HG03095 (cell line): ENCODE data around the gene CHI3L1.

Source experiments
- ATAC-seq: cut with Tn5 transposase; IDR thresholded peaks from one replicate; pipeline ENCODE4 v1.9.1; 2021; ENCODE audit warnings: moderate library complexity; ENCODE audit not compliant: unreplicated experiment

CHI3L1 gene

GRCh38 chr1:203137324-203137723 lies 49.2 kb downstream of the CHI3L1 start:
- ATAC-seq = no peak

- no peak for ATAC-seq
Measured at GRCh38 chr1:203136409-203137042, 50.0 kb downstream of the CHI3L1 start.

DNA sequence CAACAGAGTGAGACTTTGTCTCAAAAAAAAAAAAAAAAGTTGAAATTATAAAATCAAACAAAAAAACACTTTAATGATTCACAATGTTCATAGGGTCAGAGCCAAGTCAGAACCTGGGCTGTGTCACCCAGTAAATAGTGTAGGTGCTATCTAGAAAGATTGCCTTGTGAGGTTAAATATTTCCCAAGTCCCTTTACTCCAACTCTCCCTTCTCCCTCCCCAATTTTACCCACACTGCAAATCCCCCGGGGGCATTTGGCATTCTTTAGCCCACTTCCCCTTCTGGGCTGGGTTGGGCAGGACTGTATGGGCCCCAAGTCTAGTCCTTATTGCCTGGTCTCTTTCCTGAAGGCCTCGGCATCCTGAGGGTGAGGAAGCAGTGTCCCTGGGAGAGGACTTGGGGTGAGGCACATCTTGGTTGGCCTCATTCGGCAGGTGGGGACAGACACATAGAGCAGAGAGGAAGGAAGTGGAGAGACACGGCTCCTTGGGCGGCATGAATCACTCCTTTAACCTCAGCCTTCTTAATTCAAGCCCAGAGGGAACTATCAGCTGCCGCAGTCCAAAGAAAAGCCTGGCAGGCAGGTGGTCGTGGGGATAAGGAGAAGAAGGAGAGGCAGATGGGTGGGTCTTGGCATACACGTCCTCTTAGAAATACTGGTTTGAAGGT lies 50.7 kb downstream of the CHI3L1 start:
- no peak for ATAC-seq

DNA sequence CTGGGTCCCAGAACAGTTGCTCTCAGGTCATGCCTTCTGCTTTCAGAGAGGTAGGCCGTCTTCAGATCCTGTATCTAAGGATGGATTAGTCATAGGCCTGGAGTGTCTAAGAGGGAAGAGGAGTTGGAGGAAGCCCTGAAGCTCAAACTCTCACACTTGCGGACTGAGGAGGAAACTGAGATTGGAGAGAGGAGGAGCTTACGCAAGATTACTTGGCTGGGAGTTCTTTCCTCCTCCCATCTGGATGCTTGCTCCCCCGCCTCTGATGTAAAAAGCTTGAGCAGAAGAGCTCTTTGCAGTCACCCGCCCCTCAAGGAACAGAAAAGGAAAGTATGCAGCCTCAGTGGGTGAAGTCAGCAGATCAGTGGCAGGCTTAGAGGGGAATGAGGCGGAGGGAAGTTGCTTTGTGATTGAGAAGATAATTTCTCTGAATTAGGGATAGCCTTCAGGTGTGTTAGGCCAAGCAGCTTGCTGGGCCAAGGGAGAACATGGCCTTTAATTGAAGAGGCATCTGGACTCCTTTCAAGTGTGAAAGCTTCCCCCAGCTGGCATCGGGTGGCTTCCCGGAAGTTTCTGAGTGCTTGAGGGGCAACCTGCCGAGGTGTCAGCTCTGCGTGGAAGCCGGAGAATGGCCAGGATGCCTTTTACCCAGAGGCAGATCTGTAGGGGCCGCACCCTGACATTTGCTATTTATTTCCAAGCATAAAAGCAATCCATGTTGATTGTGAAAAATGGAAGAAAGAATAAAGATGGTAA lies 52.4 kb downstream of the CHI3L1 start:
- no peak for ATAC-seq

GRCh38 chr1:203131548-203132200 lies 54.8 kb downstream of the CHI3L1 start:
- ATAC-seq = no peak

DNA sequence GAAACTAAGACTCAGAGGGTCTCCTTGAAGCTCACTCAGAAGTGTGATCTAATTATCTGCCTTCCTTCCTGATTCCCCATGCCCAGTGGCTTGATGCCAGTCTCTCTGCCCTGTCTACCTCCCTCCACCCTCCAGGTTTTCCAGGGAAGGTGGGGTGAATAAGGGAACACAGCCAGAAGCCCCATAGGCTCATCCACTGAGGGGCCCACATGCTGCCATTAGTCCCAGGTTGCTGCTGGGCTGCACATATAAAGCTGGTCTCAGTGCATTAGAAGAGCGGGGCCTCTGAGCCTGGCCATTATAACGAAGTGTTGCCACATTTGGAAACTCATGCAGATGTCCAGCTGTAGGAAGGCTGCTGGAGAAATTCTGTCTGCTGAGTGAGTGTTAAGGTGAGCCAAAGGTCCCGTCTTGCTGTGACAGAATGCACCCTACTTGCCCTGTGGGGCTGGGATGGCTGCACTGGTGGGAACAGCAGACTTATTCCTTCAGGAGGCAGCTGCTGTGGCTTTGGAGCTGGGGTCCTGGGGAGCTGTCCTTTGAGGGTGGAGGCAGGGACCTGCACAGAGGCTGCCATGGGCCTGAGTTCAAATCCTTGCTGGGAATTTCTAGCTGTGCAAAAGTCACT lies 56.0 kb downstream of the CHI3L1 start:
- no peak for ATAC-seq

DNA sequence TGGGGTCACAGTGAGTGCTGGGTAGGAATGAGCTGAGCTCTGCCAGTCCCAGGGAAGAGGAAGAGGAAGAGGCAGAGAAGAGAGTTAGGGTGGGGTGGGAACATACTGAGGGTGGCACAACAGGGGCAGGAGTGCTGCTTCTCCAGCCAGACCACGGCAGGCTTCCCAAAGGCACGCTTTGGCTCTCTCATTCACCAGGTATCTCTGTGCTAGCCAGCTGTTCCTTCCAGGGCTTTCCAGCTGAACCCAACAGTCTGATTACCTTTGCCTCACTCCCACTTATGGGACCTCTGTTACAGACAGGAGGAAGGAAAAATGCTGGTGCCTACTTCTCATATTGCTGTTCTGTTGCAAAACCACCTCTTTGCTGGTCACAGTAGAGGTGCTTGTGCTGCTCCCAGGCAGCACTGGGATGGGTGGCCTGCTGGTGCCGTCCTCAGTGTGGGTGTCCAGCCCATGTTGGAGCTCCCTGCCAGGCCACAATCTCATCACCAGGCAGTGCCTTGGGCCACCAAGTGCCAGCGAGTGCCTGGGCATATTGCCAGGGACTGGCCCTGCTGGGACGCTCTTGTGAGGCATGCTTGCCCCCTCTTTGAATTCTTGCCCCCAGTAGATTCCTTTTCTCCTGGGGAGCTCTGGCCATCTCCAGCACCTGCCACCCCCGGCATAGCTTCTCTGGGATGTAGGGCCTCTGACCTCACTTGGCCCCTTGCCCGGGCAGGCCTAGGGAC lies 56.8 kb downstream of the CHI3L1 start:
- no peak for ATAC-seq
